Measurements from ENCODE around the gene MVB12B.
"Not testable (repeated sequence)": the region's sequence is repeated elsewhere in the genome, so short reads cannot be mapped to it uniquely, and the experiment has no call there.

The MVB12B gene

DNA sequence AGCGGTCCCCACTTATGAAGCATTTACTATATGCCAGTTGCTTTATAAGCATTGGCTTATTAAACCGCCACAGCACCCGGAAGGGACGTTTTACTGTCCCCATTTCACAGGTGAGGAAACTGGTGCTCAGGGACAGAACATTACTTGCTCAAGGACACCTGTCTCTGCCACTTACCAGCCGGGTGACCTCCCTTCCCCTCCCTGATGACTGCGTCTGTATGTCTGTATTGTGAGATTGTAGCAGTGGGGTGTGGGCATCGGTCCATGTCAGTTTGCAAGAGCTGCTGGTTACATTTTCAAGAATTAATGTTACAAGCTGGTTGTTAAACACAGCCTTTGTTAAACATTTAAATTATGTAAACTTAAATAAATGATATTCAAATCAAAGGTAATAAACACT, 209.5 kb downstream of the MVB12B start:
- H3K27me3 Mint-ChIP-seq: no peaks in the 10 kb centered on the region
- no peaks in the 10 kb centered on the region for H3K9me3 Mint-ChIP-seq (ENCODE audit: low read depth)
- H3K4me3 Mint-ChIP-seq: no peak overlapping the region
- no peak overlapping the region for H3K27ac Mint-ChIP-seq
- no peaks in the 10 kb centered on the region for H3K36me3 Mint-ChIP-seq
- H3K4me1 Mint-ChIP-seq (ENCODE audit: low read depth): no peaks in the 10 kb centered on the region

DNA sequence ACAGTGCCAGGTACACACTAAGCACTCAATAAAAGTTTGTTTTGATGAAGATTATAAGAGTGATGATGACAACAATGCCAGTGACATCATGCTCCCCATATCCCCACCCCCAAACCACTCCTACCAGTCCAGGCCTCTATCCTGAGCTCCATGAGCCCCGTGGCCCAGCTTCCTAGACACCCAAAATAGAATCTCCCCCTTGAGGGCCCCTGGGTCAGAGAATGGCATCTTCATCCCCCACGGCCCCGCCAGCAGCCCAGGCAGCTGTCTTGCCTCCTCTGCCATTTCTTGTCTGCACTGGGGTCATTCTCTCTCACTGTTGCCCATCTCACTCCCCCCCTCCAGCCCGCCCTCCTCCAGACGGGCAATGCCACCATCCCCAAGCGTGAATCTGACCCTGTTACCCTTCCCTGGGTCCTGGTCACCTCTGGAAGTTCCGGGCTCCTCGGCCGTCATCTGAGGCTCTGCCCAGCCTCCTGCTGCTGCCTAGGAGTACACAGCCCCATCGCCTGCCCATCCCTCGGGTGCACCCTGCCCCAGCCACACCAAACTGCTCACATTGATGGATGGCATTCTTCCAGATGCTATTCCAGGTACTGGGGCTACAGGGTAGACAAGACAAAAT, 210.3 kb downstream of the MVB12B start:
- H3K27me3 Mint-ChIP-seq: no peaks in the 10 kb centered on the region
- H3K9me3 Mint-ChIP-seq (ENCODE audit: low read depth): no peaks in the 10 kb centered on the region
- H3K4me1 Mint-ChIP-seq (ENCODE audit: low read depth): no peaks in the 10 kb centered on the region
- H3K36me3 Mint-ChIP-seq: no peaks in the 10 kb centered on the region
- H3K4me3 Mint-ChIP-seq: no peak overlapping the region
- H3K27ac Mint-ChIP-seq: no peak overlapping the region

DNA sequence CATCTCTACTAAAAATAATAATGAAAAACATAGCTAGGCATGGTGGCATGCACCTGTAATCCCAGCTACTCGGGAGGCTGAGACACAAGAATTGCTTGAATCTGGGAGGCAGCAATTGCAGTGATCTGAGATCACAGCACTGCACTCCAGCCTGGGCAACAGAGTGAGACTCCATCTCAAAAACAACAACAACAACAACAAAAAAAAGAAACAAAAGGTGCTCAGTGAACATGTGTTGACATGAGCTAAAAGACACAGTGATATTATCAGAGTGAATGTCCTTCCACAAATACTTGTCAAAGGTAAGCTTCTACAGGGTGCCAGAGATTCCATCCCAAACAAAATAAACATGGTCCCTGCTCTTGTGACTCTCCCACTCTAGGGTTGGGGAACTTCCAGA, 211.9 kb downstream of the MVB12B start:
- Mint-ChIP-seq H3K9me3 (ENCODE audit: low read depth) (no peaks in the 10 kb centered on the region), H3K27ac (no peak overlapping the region), H3K4me1 (ENCODE audit: low read depth) (no peaks in the 10 kb centered on the region), H3K27me3 (no peaks in the 10 kb centered on the region), H3K4me3 (no peak overlapping the region), H3K36me3 (no peaks in the 10 kb centered on the region)

DNA sequence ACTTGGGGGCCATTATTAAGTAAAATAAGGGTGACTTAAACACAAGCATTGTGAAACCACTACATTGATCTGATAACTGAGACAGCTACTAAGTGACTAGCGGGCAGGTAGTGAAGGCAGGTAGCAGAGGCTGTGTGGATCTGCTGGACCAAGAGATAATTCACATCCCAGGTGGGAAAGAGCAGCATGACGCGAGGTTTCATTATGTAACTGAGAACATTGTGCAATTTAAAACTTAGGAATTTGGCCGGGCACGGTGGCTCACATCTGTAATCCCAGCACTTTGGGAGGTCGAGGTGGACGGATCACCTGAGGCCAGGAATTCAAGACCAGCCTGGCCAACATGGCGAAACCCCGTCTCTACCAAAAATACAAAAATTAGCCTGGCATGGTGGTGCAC, 213.8 kb downstream of the MVB12B start:
- not testable (repeated sequence) for H3K27me3 Mint-ChIP-seq

GRCh38 chr9:126543490-126543889, 216.9 kb downstream of the MVB12B start:
- peaks cover 1% of the 10 kb centered on the region for H3K27me3 Mint-ChIP-seq
- no peaks in the 10 kb centered on the region for H3K9me3 Mint-ChIP-seq (ENCODE audit: low read depth)
- no peak overlapping the region for H3K27ac Mint-ChIP-seq
- no peaks in the 10 kb centered on the region for H3K36me3 Mint-ChIP-seq
- H3K4me3 Mint-ChIP-seq: no peak overlapping the region
- H3K4me1 Mint-ChIP-seq (ENCODE audit: low read depth): no peaks in the 10 kb centered on the region

More for the DNA sequence above, 213.8 kb downstream of the MVB12B start:
- H3K27ac Mint-ChIP-seq; H3K36me3 Mint-ChIP-seq; H3K9me3 Mint-ChIP-seq (ENCODE audit: low read depth); H3K4me3 Mint-ChIP-seq; H3K4me1 Mint-ChIP-seq (ENCODE audit: low read depth): not testable (repeated sequence)

DNA sequence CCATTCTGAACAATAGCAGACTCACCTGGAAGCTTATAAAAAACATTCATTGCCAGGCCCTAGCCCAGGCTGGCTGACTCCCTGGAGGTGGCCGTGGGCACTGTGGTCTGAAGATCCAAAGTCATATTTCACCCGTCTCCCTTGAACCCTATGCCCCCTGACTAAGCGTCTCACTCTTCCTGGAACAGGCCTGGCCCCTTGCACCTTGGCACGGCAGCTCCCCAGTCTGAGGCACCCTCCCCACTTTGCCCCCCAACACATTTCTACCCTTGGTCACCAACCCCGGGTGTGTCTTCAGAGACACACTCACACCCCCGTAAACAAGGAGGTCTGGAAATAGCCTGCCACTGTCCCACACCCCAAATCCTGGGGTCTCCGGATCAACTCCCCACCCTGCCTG, 218.5 kb downstream of the MVB12B start:
- no peaks in the 10 kb centered on the region for H3K36me3 Mint-ChIP-seq
- H3K27ac Mint-ChIP-seq: no peak overlapping the region
- H3K4me1 Mint-ChIP-seq (ENCODE audit: low read depth): no peaks in the 10 kb centered on the region
- peaks cover 1% of the 10 kb centered on the region for H3K27me3 Mint-ChIP-seq
- H3K9me3 Mint-ChIP-seq (ENCODE audit: low read depth): no peaks in the 10 kb centered on the region
- H3K4me3 Mint-ChIP-seq: no peak overlapping the region

DNA sequence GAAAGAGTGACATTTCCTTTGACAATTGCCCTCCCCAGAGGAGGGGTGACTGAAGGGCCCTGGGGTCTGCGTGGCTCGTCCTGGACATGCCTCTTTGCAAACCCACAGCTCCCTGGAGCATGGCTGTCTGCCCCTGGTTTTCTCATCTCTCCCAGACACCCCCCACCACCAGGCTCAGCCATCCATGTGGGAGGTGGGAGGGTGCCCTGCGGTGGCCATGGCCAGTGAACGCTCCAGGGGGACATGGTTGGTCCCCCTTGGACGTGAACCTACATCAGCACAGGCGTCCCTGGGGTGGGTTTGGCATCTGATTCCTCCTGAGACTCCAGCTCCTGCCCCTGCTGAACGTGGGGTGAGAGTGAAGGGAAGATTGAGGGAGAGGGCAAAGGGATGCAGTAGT, 219.4 kb downstream of the MVB12B start:
- H3K27me3 Mint-ChIP-seq: peaks cover 1% of the 10 kb centered on the region
- no peak overlapping the region for H3K4me3 Mint-ChIP-seq
- no peaks in the 10 kb centered on the region for H3K36me3 Mint-ChIP-seq
- H3K9me3 Mint-ChIP-seq (ENCODE audit: low read depth): no peaks in the 10 kb centered on the region
- no peaks in the 10 kb centered on the region for H3K4me1 Mint-ChIP-seq (ENCODE audit: low read depth)
- no peak overlapping the region for H3K27ac Mint-ChIP-seq

GRCh38 chr9:126548312-126548711, 221.7 kb downstream of the MVB12B start:
- H3K9me3 Mint-ChIP-seq (ENCODE audit: low read depth): no peaks in the 10 kb centered on the region

GRCh38 chr9:126549246-126550006, 222.8 kb downstream of the MVB12B start:
- Mint-ChIP-seq H3K4me3 (no peak overlapping the region), H3K36me3 (no peaks in the 10 kb centered on the region), H3K27ac (no peak overlapping the region), H3K4me1 (ENCODE audit: low read depth) (no peaks in the 10 kb centered on the region), H3K27me3 (peaks cover 1% of the 10 kb centered on the region), H3K9me3 (ENCODE audit: low read depth) (no peaks in the 10 kb centered on the region)

More at GRCh38 chr9:126548312-126548711, 221.7 kb downstream of the MVB12B start:
- Mint-ChIP-seq H3K27ac (no peak overlapping the region), H3K36me3 (no peaks in the 10 kb centered on the region), H3K4me1 (ENCODE audit: low read depth) (no peaks in the 10 kb centered on the region), H3K4me3 (no peak overlapping the region), H3K27me3 (peaks cover 1% of the 10 kb centered on the region)

DNA sequence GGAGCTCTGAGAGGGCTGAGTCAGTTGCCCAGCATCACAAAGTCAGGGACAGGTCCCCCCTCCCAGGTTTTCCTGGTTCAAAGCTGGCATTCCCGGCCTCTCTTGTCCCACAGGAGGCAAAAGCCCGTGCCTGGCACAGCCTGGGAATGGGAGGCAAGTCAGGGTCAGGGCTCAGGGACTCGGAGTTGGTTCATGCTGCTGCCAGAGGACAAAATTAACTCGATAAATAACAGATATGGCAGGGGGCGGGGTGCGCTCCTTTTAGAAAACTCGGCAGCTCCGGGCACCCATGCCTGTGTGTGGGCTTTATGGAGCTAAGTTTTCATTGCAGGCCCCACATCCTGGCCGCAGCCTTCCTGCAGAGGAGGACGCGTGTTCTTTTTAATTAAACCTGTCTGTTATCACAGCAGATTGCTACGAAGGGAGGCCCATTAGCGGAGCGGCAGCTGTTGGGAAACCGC, 224.3 kb downstream of the MVB12B start:
- Mint-ChIP-seq H3K9me3 (ENCODE audit: low read depth) (no peaks in the 10 kb centered on the region), H3K36me3 (no peaks in the 10 kb centered on the region), H3K27ac (no peak overlapping the region), H3K4me3 (no peak overlapping the region), H3K4me1 (ENCODE audit: low read depth) (no peaks in the 10 kb centered on the region), H3K27me3 (peaks cover 1% of the 10 kb centered on the region)

DNA sequence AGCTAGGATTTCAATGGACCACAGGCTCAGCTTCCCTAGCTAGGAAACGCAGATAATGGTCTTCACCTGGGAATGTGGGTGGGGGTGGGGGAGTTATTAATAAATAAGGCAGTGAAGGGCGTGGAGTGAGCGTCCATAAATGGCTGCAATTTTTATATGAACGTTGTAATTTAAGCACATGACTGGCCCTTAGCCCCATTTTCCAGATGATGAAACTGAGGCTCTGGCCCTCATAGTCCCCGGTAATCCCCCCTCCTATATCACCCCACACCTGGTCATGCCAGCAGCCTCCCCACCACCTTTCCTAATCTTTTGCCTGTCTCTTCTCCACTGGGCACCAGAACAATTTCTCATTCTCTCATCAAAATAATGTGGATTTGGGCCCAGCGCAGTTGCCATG, 225.2 kb downstream of the MVB12B start:
- H3K4me3 Mint-ChIP-seq: no peak overlapping the region
- H3K4me1 Mint-ChIP-seq (ENCODE audit: low read depth): no peaks in the 10 kb centered on the region
- no peaks in the 10 kb centered on the region for H3K9me3 Mint-ChIP-seq (ENCODE audit: low read depth)
- no peak overlapping the region for H3K27ac Mint-ChIP-seq
- H3K36me3 Mint-ChIP-seq: no peaks in the 10 kb centered on the region
- H3K27me3 Mint-ChIP-seq: no peaks in the 10 kb centered on the region

DNA sequence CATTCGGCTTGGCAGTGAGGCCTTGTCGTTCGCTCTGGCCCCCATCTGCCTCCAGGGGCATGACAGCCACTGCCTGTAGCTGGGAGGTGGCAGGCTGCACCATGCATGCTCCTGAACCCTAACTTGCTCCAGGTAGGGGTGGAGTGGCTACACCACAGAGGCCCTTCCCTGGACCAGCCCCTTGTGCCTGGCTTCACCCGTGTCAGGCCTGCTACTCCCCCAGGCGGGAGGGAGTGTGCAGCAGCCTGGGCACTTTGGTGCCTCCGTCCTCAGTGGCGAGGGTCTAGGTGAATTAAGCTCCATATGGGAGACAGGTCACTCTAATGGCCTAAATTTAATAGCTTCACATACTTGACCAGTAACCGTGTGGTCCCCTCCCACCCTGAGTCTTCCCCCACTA, 227.7 kb downstream of the MVB12B start:
- Mint-ChIP-seq H3K27me3 (peaks cover 3% of the 10 kb centered on the region), H3K9me3 (ENCODE audit: low read depth) (no peaks in the 10 kb centered on the region), H3K4me1 (ENCODE audit: low read depth) (no peaks in the 10 kb centered on the region), H3K4me3 (no peak overlapping the region), H3K36me3 (no peaks in the 10 kb centered on the region), H3K27ac (no peak overlapping the region)

- H3K36me3 Mint-ChIP-seq; H3K27me3 Mint-ChIP-seq; H3K9me3 Mint-ChIP-seq (ENCODE audit: low read depth); H3K4me3 Mint-ChIP-seq; H3K4me1 Mint-ChIP-seq (ENCODE audit: low read depth); H3K27ac Mint-ChIP-seq: not testable (repeated sequence)
Observed at GRCh38 chr9:126555421-126555820, 228.8 kb downstream of the MVB12B start.

Measured in activated naive CD8-positive, alpha-beta T cell (primary cell).